ENCODE results near the gene ANKRD18A.

GRCh38 chr9:38641142-38641541 lies 20.7 kb upstream of the ANKRD18A start:
- TF ChIP-seq, protein P1, sequence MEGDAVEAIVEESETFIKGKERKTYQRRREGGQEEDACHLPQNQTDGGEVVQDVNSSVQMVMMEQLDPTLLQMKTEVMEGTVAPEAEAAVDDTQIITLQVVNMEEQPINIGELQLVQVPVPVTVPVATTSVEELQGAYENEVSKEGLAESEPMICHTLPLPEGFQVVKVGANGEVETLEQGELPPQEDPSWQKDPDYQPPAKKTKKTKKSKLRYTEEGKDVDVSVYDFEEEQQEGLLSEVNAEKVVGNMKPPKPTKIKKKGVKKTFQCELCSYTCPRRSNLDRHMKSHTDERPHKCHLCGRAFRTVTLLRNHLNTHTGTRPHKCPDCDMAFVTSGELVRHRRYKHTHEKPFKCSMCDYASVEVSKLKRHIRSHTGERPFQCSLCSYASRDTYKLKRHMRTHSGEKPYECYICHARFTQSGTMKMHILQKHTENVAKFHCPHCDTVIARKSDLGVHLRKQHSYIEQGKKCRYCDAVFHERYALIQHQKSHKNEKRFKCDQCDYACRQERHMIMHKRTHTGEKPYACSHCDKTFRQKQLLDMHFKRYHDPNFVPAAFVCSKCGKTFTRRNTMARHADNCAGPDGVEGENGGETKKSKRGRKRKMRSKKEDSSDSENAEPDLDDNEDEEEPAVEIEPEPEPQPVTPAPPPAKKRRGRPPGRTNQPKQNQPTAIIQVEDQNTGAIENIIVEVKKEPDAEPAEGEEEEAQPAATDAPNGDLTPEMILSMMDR (IDR thresholded peaks at IDR 0.05): no peak
- no peak for TF ChIP-seq EZH2 (IDR thresholded peaks at IDR 0.05; ENCODE audit: borderline replicate concordance, insufficient read depth, low read depth, low read length, poor library complexity, severe bottlenecking)
